H4 (cell line): ENCODE measurements around the gene GFPT2. TPM values are rescaled to one million over a fixed set of nuclear protein-coding genes. Genes with fewer than 3 reads are reported as not detected.

Experiments
- DNase-seq: peaks from one replicate; pipeline ENCODE4 v3.0.0-alpha.2; 2015; ENCODE audit warnings: low spot score
- total RNA-seq: library from RNA; depleted of rRNA; stranded (reverse); fragments of >200 nt; shearing (Covaris generic); gene quantifications from 2 replicates; pipeline ENCODE4 v1.2.3, GENCODE V29; 2014; rRNA removed

Gene GFPT2
- total RNA-seq: 16.4 and 18.8 TPM in 2 replicates

DNA sequence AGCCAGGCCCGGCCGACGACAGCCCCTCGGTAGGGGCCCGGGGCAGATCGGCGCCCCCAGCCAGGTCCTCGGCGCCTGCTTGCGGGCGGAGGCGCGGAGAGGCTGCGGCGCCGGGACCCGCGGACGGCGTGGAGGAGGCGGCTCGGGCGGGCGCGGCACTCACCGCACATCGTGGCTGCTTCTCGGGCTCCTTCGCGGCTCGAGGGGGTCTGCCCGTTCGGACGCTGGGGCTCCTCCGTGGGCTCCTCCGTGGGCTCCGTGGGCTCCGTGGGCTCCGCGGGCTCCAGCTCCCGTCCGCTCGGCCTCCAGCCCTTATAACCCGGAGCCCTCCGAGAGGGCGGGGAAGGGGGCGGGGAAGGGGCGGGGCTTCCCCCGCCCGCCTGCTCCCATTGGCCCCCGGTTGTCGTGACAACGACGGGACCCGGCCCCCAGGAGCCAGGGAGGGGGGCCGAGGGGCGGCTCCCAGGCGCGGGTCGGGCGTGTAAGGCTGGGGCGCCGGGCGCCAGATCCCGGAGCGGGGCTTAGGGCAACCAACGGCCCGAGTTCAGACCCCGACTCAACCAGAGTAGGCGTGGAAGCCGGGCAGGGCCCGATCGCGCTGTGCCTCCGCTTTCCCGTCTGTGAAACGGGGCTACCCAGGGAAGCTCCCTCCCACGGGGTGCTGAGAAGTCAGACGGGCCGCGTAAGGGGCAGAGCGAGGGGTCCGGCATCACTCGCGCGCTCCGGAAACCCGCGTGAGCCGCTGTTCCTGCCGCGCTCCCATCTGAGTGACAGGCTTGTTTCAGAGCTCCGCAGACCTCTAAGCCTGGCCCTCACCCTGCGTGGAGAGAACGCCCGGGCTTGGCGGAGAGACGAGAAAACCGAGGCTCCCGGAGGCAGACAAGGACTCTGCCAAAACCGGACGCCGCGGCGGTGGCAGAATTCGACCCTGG lies at the start of gene GFPT2:
Gene GFPT2 (minus strand): TSS at position 289 of the 932 bp plus-strand sequence. CDS start 119 bp downstream, at position 170.
- peak; percentile 64 for DNase-seq

GRCh38 chr5:180402716-180403115 lies 49.6 kb upstream of the GFPT2 start:
- DNase-seq: no peak

DNA sequence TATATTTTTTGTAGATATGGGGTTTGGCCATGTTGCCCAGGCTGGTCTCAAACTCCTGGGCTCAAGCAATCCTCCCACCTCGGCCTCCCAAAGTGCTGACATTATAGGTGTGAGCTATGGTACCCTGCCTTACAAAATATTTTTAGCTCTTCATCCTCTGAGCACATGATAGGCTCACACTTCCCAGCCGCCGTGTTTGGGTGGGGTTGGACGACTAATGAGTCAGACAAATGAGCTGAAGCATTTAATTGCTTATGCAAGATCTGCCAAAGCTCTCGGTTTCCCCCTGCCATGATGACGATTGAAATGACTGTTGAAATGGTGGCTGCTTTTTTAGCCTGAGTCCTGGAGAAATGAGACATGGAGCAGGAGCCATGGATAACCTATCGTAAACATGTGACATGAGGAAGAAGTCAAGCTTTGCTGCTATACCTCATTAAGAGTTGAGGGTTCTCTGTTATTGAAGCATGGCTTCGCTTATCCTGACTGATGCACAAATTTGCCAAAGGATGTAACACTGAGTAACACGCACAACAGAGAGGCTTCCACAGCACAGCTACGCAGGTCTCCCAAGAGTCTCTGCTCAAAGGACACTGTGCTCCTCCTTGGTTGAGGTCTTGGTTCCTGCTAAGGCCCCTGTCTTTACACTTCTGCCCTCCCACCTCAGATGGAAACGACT lies 48.2 kb upstream of the GFPT2 start:
- DNase-seq: no peak

DNA sequence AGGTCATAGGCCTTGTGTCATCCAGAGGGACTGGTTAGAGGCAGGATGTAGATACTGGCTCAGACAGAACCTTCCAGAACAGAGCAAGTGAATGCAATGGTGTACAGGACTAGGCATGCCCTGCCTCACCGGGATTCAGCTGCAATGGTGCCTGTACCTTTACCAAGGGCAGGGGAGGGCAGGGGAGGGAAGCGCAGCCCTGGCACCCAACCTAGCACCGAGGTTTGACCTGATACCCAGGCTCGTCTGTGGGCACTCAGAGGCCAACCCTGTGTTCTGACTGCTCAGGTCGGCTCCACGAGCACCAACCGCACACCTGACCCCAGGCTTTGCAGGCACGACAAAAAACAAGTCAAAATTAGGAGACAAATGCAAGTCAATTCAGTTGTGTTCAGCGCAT lies 47.3 kb upstream of the GFPT2 start:
- no peak for DNase-seq

GRCh38 chr5:180399401-180400215 lies 46.5 kb upstream of the GFPT2 start:
- DNase-seq: no peak

GRCh38 chr5:180396926-180397325 lies 43.8 kb upstream of the GFPT2 start:
- DNase-seq: no peak

- DNase-seq: no peak
Observed at GRCh38 chr5:180395540-180396274, 42.6 kb upstream of the GFPT2 start.

- DNase-seq: no peak
Observed at GRCh38 chr5:180394031-180394636, 41.0 kb upstream of the GFPT2 start.

DNA sequence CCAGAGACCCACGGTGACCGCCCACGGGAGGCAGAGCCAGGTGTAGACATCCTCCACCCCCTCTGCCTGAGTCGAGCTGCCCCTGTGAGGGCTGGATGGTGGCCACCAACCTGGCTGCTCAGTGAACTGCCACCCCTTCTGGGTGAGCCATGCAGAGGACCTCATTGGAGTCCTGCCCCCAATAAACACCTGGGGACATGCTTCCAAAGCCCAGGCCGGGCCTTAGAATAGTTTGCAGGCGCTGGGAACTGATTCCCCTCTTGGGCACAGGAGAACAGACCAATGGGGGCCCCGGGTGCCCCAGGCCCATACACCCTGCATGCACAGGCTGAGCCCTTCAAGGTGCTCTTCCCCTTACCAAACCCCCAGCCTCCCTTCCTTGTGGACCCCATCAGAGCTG lies 38.1 kb upstream of the GFPT2 start:
- DNase-seq: no peak

DNA sequence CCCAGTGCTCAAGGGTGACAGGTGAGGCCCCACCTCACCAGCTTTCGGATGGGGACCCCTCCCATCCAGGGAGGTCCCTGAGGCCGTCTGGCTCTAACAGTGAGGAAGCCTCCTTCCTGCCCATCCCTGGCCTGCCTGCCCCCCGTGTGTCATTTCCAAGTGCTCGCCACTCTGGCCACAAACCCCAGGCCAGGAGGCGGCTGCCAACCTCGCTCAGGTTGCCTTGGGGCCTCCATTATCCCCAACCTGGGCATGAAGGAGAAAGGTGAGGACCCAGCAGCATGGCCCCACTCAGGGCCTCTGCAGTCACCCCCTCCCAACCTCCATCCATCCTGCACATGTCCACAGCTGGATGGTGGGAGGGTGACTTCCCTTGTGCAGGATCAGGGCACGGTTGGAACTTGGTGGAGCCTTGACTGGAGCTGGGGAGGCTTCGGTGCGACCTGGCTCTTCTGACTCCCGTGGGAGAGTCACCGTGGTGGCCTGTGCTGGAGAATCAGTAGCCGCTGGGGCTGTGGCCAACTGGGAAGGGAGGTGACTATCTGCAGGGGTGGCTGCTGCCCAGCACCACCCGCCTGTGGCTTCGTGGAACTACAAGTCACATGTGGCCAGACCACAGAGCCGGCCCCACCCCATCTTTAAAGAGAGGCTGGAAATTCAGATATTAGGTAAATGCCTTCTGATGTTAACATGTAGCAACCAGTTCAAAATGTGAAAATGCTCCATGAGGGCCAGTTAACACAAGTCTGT lies 37.5 kb upstream of the GFPT2 start:
- DNase-seq: no peak

DNA sequence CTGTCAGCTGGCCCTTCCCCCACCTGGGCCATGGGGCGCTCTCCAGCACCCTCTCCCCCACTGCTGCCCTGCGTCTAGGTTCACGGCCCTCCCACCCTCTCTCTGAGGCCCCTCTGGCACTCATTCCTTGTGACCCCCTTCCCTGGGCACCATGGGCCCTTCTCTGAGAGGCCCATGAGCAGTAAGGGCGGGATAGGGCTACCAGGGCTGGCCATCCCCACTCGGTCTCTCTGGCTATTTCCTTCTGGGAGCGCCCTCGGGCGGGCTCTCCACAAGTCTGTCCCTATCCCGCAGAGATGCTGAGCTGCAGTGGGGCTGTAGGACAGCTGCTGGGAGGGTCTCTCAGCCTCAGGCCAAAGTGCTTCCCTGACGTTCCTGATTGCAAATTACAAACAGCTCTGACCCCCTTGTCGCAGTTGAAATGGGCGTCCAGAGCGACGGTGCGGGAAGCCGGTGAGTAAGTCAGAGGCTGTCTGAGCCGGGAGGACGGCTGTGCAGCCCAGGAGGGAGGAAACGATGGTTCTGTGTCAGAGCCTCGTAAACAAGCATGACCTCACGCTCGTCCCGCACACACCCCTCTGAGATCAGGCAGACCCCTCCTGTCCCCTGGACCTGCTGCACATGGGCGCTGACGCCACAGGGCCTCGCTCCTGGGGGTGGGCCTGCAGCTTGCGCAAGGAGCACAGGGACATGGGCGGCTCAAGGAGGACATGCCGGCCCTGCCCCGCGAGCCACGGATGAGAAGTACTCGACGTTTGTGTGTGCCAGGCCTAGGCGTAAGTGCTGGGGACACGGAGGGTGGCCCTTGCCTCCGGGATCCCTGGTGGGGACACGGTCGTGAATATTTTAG lies 36.3 kb upstream of the GFPT2 start:
- DNase-seq: no peak

DNA sequence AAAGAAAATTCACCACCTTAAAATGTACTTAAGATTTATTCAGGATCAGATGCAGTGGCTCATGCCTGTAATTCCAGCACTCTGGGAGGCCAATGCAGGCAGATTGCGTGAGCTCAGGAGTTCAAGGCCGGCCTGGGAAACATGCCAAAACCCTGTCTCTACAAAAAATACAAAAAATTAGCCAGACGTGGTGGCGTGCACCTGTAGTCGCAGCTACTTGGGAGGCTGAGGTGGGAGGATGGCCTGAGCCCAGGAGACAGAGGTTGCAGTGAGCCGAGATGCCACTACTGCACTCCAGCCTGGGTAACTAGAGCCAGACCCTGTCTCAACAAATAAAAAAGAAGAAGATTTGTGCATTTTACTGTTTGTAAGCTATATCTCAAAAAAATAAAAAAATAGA lies 34.7 kb upstream of the GFPT2 start:
- no peak for DNase-seq

DNA sequence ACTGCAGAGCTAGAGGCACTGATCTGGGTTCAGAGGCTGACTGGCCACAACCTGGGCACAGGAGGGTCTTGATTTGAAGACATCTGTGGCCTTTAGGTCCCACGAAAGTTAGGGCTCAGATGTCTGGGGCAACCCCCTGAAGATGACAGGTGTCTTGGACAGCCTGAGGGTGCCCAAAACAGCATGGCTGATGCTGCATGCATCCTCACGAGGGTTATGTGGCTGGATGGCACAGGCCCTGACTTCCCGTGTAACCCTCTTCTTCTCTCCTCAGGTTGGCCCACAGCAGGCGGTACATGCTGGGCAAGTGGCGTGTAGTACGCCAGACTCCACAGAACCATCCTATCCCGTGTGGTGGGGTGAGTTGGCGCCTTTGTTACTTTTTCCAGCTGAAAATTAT lies 29.8 kb upstream of the GFPT2 start:
- DNase-seq: no peak

DNA sequence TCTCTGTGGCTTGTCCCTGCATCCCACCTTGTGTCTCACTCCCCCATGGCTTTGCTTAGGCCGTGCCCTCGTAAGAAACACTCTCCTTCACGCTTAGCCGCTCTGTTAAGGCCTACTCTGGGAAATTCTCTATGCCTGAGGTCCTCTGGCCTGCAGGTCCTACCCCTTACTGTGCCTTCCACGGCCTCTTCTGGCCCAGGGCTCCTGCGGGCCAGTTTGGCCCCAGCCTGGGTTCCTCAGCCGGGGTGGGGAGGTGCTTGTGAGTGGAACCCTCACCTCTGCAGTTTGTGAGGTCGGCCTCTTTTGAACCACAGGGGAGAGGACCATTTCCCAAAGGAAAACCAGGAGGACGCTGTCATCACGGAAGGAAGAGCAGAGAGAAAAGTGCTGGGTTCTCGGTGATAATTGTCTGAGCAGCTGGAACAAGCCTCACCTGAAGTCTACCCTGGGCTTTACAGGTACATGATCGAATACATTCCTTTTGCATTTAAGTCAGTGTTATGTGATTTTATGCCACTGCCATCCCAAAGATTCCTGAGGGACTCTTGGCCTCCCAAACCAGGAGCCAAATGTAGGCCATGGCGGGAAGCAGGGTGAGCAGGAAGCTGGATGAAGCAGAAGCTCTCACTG lies 28.8 kb upstream of the GFPT2 start:
- no peak for DNase-seq

GRCh38 chr5:180381428-180381827 lies 28.3 kb upstream of the GFPT2 start:
- no peak for DNase-seq

DNA sequence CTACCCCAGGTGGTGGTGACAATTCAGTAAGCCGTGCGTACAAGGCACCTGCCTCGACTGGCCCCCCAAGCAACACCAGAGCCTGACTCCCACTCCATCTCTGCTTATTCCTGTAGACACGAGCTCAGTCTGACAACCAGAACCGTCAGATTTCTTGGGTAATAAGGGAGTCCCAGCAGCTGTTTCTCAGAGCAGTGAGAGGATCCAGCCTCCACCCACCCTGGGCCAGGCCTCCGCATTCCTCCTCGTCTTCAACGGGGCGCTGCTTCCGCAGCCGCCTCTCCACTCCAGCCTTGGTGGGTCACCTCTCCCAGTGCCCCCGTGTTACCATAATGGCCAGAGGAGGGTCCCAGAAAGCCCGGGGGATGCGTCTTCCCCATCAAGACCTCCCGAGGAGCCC lies 27.7 kb upstream of the GFPT2 start:
- DNase-seq: no peak

DNA sequence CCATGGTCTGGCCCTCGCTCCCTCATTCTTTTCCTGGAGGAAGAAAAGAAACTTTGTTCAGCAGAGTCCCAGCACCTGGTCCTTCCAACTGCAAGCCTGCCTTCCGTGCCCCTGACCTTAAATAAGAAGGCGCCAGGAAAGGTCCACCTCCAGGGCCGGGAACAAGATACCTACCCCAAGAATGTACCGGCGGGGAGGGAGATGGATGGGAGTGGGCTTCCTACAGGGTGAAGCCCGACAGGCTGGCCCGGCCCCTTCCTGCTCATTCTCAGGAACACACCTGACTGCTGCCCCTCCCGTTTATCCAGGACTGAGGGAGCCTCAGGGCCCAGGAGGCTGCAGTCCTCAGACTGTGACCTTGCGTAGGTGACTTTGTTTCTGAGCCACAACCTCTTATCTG lies 27.3 kb upstream of the GFPT2 start:
- DNase-seq: no peak

- no peak for DNase-seq
Observed at GRCh38 chr5:180379355-180380070, 26.4 kb upstream of the GFPT2 start.
